ENCODE data around the gene GPC1.

- no peak for TF ChIP-seq POLR2A (IDR thresholded peaks at IDR 0.05; ENCODE audit: low read depth, low read length)
- no peak for TF ChIP-seq USF2 (IDR thresholded peaks at IDR 0.05; ENCODE audit: low read depth, low read length)
- no peak for TF ChIP-seq CTCF (conservative IDR thresholded peaks at IDR 0.05; ENCODE audit: low read depth, low read length)
- no peak for TF ChIP-seq SMC3 (IDR thresholded peaks at IDR 0.05; ENCODE audit: low read depth, low read length)
- TF ChIP-seq CHD1 (IDR thresholded peaks at IDR 0.05; ENCODE audit: low read depth, low read length), result no peak
- no peak for TF ChIP-seq RFX5 (IDR thresholded peaks at IDR 0.05; ENCODE audit: low read depth, low read length)
- TF ChIP-seq NFE2L2 (IDR thresholded peaks at IDR 0.05; ENCODE audit: low read depth, low read length), result no peak
- TF ChIP-seq CEBPB (IDR thresholded peaks at IDR 0.05; ENCODE audit: low read depth, low read length), result no peak
- TF ChIP-seq MXI1 (IDR thresholded peaks at IDR 0.05; ENCODE audit: borderline replicate concordance, low read depth, low read length), result no peak
- TF ChIP-seq FOS (IDR thresholded peaks at IDR 0.05; ENCODE audit: low read depth, low read length), result no peak
These were observed 15.7 kb downstream of the GPC1 start for GRCh38 chr2:240451108-240451611.
